ENCODE results near the gene R3HDM2. TPM values are rescaled to one million over a fixed set of nuclear protein-coding genes. Genes with fewer than 3 reads are reported as not detected.

The R3HDM2 gene
- total and polyA plus RNA-seq, 4 donors: 7.4 to 28.9 (median 15.1) TPM

- H3K9me3 ChIP-seq (ENCODE audit: control insufficient read depth in 4 of 4, low read length in 3 of 4): no peaks in the 10 kb centered on the region
- peaks cover 12 to 51% (median 26%) of the 10 kb centered on the region in 4 donors for H3K4me1 ChIP-seq (ENCODE audit: control insufficient read depth in 4 of 4, insufficient read depth in 4 of 4, low read length in 3 of 4)
- no peak for TF ChIP-seq HNF4G (IDR thresholded peaks at IDR 0.05)
- TF ChIP-seq ATF3 (IDR thresholded peaks at IDR 0.05): no peak
- peak; percentile 60 for TF ChIP-seq TAF1 (conservative IDR thresholded peaks at IDR 0.05)
- no peak for TF ChIP-seq GABPA (IDR thresholded peaks at IDR 0.05 in 1 of 2, conservative IDR thresholded peaks at IDR 0.05 in 1 of 2)
- TF ChIP-seq MAX (IDR thresholded peaks at IDR 0.05): no peak
- TF ChIP-seq SP1 (IDR thresholded peaks at IDR 0.05): no peak
- no peak for TF ChIP-seq NR2F2 (IDR thresholded peaks at IDR 0.05)
- TF ChIP-seq JUND (IDR thresholded peaks at IDR 0.05): no peak
- WGBS: 26% methylated on average over 10 of the region's 10 CpGs
- H3K9ac ChIP-seq (ENCODE audit: low read depth in 1 of 2, low read length in 2 of 2): peak overlapping the region; percentile 60 to 96
- H3K27ac ChIP-seq (ENCODE audit: low read depth in 1 of 2, low read length in 2 of 2): peak overlapping the region; percentile 94 to 96
- H3K27me3 ChIP-seq (ENCODE audit: control insufficient read depth in 4 of 4, insufficient read depth in 4 of 4, low read length in 3 of 4): no peaks in the 10 kb centered on the region
- H3K36me3 ChIP-seq (ENCODE audit: control insufficient read depth in 4 of 4, insufficient read depth in 3 of 4, low read depth in 1 of 4, low read length in 3 of 4): no peaks in the 10 kb centered on the region
- DNase-seq (ENCODE audit: low spot score): no peak
- H3K4me3 ChIP-seq (ENCODE audit: low read depth in 1 of 3, low read length in 3 of 3): peak overlapping the region; percentile 67 to 92 (median 77)
Observed at GRCh38 chr12:57455374-57456144, 24.7 kb upstream of the R3HDM2 start.

- TF ChIP-seq FOXA2 (IDR thresholded peaks at IDR 0.05): no peak
- peak; percentile 90 for TF ChIP-seq ATF3 (IDR thresholded peaks at IDR 0.05)
- peak; percentile 90 for TF ChIP-seq SP1 (IDR thresholded peaks at IDR 0.05)
- TF ChIP-seq HNF4G (IDR thresholded peaks at IDR 0.05): peak; percentile 93
- peak; percentile 12 to 64 for TF ChIP-seq EGR1 (IDR thresholded peaks at IDR 0.05; ENCODE audit: low read depth in 2 of 2)
- TF ChIP-seq YY1 (IDR thresholded peaks at IDR 0.05): peak; percentile 74
- TF ChIP-seq RAD21 (IDR thresholded peaks at IDR 0.05): peak; percentile 4 to 43
- TF ChIP-seq HNF4A (conservative IDR thresholded peaks at IDR 0.05): peak; percentile 94 to 95
- peak; percentile 94 for TF ChIP-seq MAX (IDR thresholded peaks at IDR 0.05)
- TF ChIP-seq TAF1 (conservative IDR thresholded peaks at IDR 0.05): peak; percentile 92
- peak in 1 of 2 donors; percentile 67 for TF ChIP-seq JUND (IDR thresholded peaks at IDR 0.05)
- TF ChIP-seq GABPA (IDR thresholded peaks at IDR 0.05 in 1 of 2, conservative IDR thresholded peaks at IDR 0.05 in 1 of 2): no peak
- TF ChIP-seq REST (IDR thresholded peaks at IDR 0.05): peak; percentile 76
- peak; percentile 86 for TF ChIP-seq ZBTB33 (IDR thresholded peaks at IDR 0.05)
- TF ChIP-seq CTCF (IDR thresholded peaks at IDR 0.05; ENCODE audit: low read depth, low read length, missing input control): peak; percentile 19
- peak; percentile 6 for TF ChIP-seq FOXA1 (IDR thresholded peaks at IDR 0.05)
- peak; percentile 91 for TF ChIP-seq NR2F2 (IDR thresholded peaks at IDR 0.05)
- peak; percentile 91 to 95 for TF ChIP-seq RXRA (IDR thresholded peaks at IDR 0.05)
- H3K4me1 ChIP-seq (ENCODE audit: control insufficient read depth in 4 of 4, insufficient read depth in 4 of 4, low read length in 3 of 4): peaks cover 14 to 57% (median 30%) of the 10 kb centered on the region in 4 donors
- H3K27ac ChIP-seq (ENCODE audit: low read depth in 1 of 2, low read length in 2 of 2): peak within 1 kb of the TSS; percentile 94 to 96
- no peaks in the 10 kb centered on the region for H3K9me3 ChIP-seq (ENCODE audit: control insufficient read depth in 4 of 4, low read length in 3 of 4)
- H3K36me3 ChIP-seq (ENCODE audit: control insufficient read depth in 4 of 4, insufficient read depth in 3 of 4, low read depth in 1 of 4, low read length in 3 of 4): no peaks in the 10 kb centered on the region
- peak within 1 kb of the TSS; percentile 60 to 96 for H3K9ac ChIP-seq (ENCODE audit: low read depth in 1 of 2, low read length in 2 of 2)
- no peaks in the 10 kb centered on the region for H3K27me3 ChIP-seq (ENCODE audit: control insufficient read depth in 4 of 4, insufficient read depth in 4 of 4, low read length in 3 of 4)
- 28% methylated on average over 10 of the region's 10 CpGs for whole genome bisulfite sequencing
- peak within 1 kb of the TSS; percentile 67 to 92 (median 77) for H3K4me3 ChIP-seq (ENCODE audit: low read depth in 1 of 3, low read length in 3 of 3)
- DNase-seq (ENCODE audit: low spot score): peak; percentile 80
Observed at GRCh38 chr12:57454566-57455373, 23.9 kb upstream of the R3HDM2 start, which contains the start of gene INHBE. Gene INHBE (plus strand): TSS chr12:57455307. CDS start chr12:57455537, 230 bp downstream.

Data from liver (tissue), 9 donors.